Measurements from ENCODE around the gene STARD4.

GRCh38 chr5:111511831-111512374, 432 bp downstream of the STARD4 start:
- TF ChIP-seq, protein P1, sequence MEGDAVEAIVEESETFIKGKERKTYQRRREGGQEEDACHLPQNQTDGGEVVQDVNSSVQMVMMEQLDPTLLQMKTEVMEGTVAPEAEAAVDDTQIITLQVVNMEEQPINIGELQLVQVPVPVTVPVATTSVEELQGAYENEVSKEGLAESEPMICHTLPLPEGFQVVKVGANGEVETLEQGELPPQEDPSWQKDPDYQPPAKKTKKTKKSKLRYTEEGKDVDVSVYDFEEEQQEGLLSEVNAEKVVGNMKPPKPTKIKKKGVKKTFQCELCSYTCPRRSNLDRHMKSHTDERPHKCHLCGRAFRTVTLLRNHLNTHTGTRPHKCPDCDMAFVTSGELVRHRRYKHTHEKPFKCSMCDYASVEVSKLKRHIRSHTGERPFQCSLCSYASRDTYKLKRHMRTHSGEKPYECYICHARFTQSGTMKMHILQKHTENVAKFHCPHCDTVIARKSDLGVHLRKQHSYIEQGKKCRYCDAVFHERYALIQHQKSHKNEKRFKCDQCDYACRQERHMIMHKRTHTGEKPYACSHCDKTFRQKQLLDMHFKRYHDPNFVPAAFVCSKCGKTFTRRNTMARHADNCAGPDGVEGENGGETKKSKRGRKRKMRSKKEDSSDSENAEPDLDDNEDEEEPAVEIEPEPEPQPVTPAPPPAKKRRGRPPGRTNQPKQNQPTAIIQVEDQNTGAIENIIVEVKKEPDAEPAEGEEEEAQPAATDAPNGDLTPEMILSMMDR (IDR thresholded peaks at IDR 0.05) = no peak
- no peak for TF ChIP-seq POLR2A (IDR thresholded peaks at IDR 0.05)

Measured in testis (tissue), 2 donors.